ENCODE measurements around the gene ANKRD23.

GRCh38 chr2:96859681-96860064 is 15.9 kb upstream of the ANKRD23 start:
- TF ChIP-seq CTCF (IDR thresholded peaks at IDR 0.05; ENCODE audit: low read depth, low read length) (no peak), POLR2A (IDR thresholded peaks at IDR 0.05; ENCODE audit: extremely low read depth, insufficient read length) (no peak)
